Measurements from ENCODE around the gene DNMBP. TPM values are rescaled to one million over a fixed set of nuclear protein-coding genes. Genes with fewer than 3 reads are reported as not detected.

Gene DNMBP
- total RNA-seq, 4 donors from 2014 or later, result 17.9 to 37.6 (median 20.6) TPM

DNA sequence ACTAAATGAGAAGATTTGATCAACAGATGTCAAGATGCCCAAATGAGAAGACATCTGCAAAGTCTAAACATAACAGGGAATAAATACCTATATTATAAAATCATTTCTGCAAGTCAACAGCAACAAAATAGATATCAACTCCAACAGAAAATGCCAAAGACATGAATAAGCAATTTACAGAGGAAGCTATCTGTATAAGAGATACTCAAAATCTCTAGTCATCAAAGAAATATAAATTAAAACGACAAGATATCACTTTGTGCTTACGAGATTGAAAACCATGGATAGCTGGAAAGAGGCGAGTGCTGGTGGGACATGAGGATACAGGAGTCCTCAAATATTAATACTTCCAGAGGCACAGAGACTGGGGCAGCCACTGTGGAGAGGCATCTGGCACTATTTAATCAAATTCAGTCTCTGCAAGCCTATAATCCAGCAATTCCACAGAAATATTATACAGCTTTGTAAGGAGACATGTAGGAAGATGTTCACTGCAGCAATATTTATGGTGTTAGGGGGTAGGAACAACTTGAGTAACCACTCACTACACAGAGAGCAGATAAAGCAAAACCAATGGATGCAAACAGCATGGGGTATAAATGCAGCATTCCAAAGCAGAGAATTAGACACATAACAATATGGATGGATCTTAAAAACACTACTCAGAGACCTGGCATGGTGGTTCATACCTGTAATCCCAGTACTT, 4.8 kb downstream of the DNMBP start:
- Histone ChIP-seq H3K4me1 (peaks cover under 1 to 87% (median 43%) of the 10 kb centered on the region in 3 donors), H3K27ac (peak overlapping the region in 3 of 4 donors; percentile 53 to 91 (median 88)), H3K36me3 (no peaks in the 10 kb centered on the region), H3K4me3 (no peak overlapping the region), H3K27me3 (no peaks in the 10 kb centered on the region), H3K9me3 (no peaks in the 10 kb centered on the region)
- WGBS, 2 donors (ENCODE audit: low coverage in 1 of 2), result 69 to 71% methylated on average over 3 of the region's 3 CpGs
- no peak for ATAC-seq
- TF ChIP-seq EP300 (IDR thresholded peaks at IDR 0.05) (no peak), CTCF (IDR thresholded peaks at IDR 0.05) (no peak), POLR2A (IDR thresholded peaks at IDR 0.05) (no peak), POLR2AphosphoS5 (IDR thresholded peaks at IDR 0.05) (no peak)

DNA sequence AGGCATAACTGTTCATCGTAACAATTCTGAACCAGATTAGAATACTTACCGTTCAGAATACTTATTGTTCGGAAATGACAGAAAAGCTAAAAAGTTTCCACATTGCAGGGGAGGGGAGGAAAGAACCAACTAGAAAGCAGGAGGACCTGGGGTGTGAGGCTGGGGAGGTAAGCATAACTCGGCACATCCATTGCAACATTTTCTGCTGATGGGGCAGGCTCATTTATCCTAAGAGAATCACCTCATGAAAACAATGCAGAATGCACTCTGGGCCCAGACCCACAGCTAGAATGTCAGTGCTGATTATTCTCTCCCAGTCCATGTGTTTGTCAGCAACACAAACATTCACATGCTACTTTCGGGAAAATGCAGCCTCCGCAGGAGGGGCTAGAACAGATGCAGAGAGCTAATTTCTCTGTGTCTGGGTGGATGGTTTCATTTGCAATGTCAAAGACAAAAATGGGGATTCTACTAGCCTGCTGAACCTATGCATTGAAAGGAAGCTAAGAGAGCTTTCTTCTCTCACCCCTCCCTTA, 9.6 kb downstream of the DNMBP start:
- peaks cover 9 to 93% (median 14%) of the 10 kb centered on the region in 3 donors for H3K4me1 ChIP-seq
- ATAC-seq, result no peak
- no peak overlapping the region for H3K4me3 ChIP-seq
- H3K36me3 ChIP-seq, result no peaks in the 10 kb centered on the region
- H3K27me3 ChIP-seq, result no peaks in the 10 kb centered on the region
- WGBS, 2 donors (ENCODE audit: low coverage in 1 of 2), result 60 to 68% methylated on average over 4 to 6 of the region's 6 CpGs
- peak overlapping the region in 2 of 4 donors; percentile 41 to 43 for H3K27ac ChIP-seq
- TF ChIP-seq EP300 (IDR thresholded peaks at IDR 0.05) (no peak), POLR2AphosphoS5 (IDR thresholded peaks at IDR 0.05) (no peak), POLR2A (IDR thresholded peaks at IDR 0.05) (no peak), CTCF (IDR thresholded peaks at IDR 0.05) (no peak)
- no peaks in the 10 kb centered on the region for H3K9me3 ChIP-seq

GRCh38 chr10:99999319-100000108, 10.2 kb downstream of the DNMBP start:
- ATAC-seq, result no peak
- Histone ChIP-seq H3K27me3 (no peaks in the 10 kb centered on the region), H3K4me1 (peaks cover 9 to 94% (median 15%) of the 10 kb centered on the region in 3 donors), H3K9me3 (no peaks in the 10 kb centered on the region), H3K4me3 (peak overlapping the region in 1 of 2 donors; percentile 7), H3K27ac (peak overlapping the region in 2 of 4 donors; percentile 41 to 43), H3K36me3 (no peaks in the 10 kb centered on the region)
- TF ChIP-seq POLR2A (IDR thresholded peaks at IDR 0.05) (no peak), POLR2AphosphoS5 (IDR thresholded peaks at IDR 0.05) (no peak)
- WGBS, 2 donors (ENCODE audit: low coverage in 1 of 2), result 68 to 71% methylated on average over 8 of the region's 8 CpGs

GRCh38 chr10:99998889-99999288, 10.9 kb downstream of the DNMBP start:
- peaks cover 9 to 94% (median 15%) of the 10 kb centered on the region in 3 donors for H3K4me1 ChIP-seq
- TF ChIP-seq CTCF (IDR thresholded peaks at IDR 0.05), result no peak
- no peak for TF ChIP-seq POLR2AphosphoS5 (IDR thresholded peaks at IDR 0.05)
- TF ChIP-seq POLR2A (IDR thresholded peaks at IDR 0.05), result no peak
- TF ChIP-seq EP300 (IDR thresholded peaks at IDR 0.05), result no peak
- no peaks in the 10 kb centered on the region for H3K27me3 ChIP-seq
- H3K27ac ChIP-seq, result peak overlapping the region in 2 of 4 donors; percentile 41 to 43
- H3K4me3 ChIP-seq, result peak overlapping the region in 1 of 2 donors; percentile 7
- no peak for ATAC-seq
- 47 to 59% methylated on average over 6 of the region's 6 CpGs for WGBS, 2 donors (ENCODE audit: low coverage in 1 of 2)
- H3K9me3 ChIP-seq, result no peaks in the 10 kb centered on the region
- H3K36me3 ChIP-seq, result no peaks in the 10 kb centered on the region
